Naive thymus-derived CD4-positive, alpha-beta T cell (primary cell): ENCODE measurements around the gene NSD2. TPM values are rescaled to one million over a fixed set of nuclear protein-coding genes. Genes with fewer than 3 reads are reported as not detected.

Source experiments
- ATAC-seq: fragments of 150-1000 bp; cut with Tn5 transposase; 2 replicates; pipeline ENCODE4 v1.10.0; 2021; ENCODE audit warnings: mild to moderate bottlenecking, moderate library complexity
- CTCF ChIA-PET: fragments of 350-600 bp; sonication (Branson Sonifier 250); formaldehyde crosslinking; loops from one replicate; lab custom pipeline; 2021; ENCODE audit warnings: antibody characterized with exemption; lab: Charles Lee
- POLR2A ChIA-PET: fragments of 350-600 bp; sonication (Branson Sonifier 250); formaldehyde crosslinking; loops from one replicate; lab custom pipeline; 2021; ENCODE audit warnings: antibody characterized with exemption, inconsistent platforms; lab: Charles Lee
- DNase-seq, 9 donors: peaks; one replicate each; pipeline versions ENCODE4 v3.0.0 to v3.0.0-alpha.2; 2020 to 2022; ENCODE audit warnings: mixed read lengths in 1 of 9
- H3K27ac ChIP-seq: one replicate; pipeline ENCODE4 v1.7.0; 2013; ENCODE audit warnings: mild to moderate bottlenecking, low read depth, low read length, moderate library complexity
- H3K27me3 ChIP-seq, 2 donors: one replicate each; pipeline ENCODE4 v1.7.0; 2013; ENCODE audit warnings: low read length in 2 of 2, mild to moderate bottlenecking in 2 of 2, moderate library complexity in 2 of 2; ENCODE audit not compliant: control insufficient read depth in 2 of 2, insufficient read depth in 2 of 2
- H3K36me3 ChIP-seq, 3 experiments: 1 replicate in 2 of 3; 2 replicates in 1 of 3; pipeline ENCODE4 v1.7.0; 2013; ENCODE audit warnings: low read length in 3 of 3, mild to moderate bottlenecking in 3 of 3, moderate library complexity in 1 of 3; ENCODE audit not compliant: insufficient read depth in 3 of 3, control insufficient read depth in 2 of 3
- H3K4me1 ChIP-seq, 2 donors: one replicate each; pipeline ENCODE4 v1.7.0; 2013; ENCODE audit warnings: low read length in 2 of 2, mild to moderate bottlenecking in 2 of 2, moderate library complexity in 1 of 2; ENCODE audit not compliant: control insufficient read depth in 2 of 2, insufficient read depth in 2 of 2
- H3K4me3 ChIP-seq: 2 replicates; pipeline ENCODE4 v1.7.0; 2013; ENCODE audit warnings: mild to moderate bottlenecking, low read length
- H3K9me3 ChIP-seq, 3 experiments: 1 replicate in 2 of 3; 2 replicates in 1 of 3; pipeline ENCODE4 v1.7.0; 2013; ENCODE audit warnings: low read length in 3 of 3; ENCODE audit not compliant: control insufficient read depth in 2 of 3
- H3K27ac Mint-ChIP-seq, 9 donors: one replicate each; pipeline ENCODE4 v1.8.0; 2020 to 2022; ENCODE audit warnings: mixed read lengths in 9 of 9, mild to moderate bottlenecking in 8 of 9, moderate library complexity in 5 of 9, inconsistent platforms in 2 of 9
- H3K27me3 Mint-ChIP-seq, 5 donors: one replicate each; pipeline ENCODE4 v1.8.0; 2021 to 2022; ENCODE audit warnings: mixed read lengths in 5 of 5, mild to moderate bottlenecking in 1 of 5
- H3K36me3 Mint-ChIP-seq, 5 donors: one replicate each; pipeline ENCODE4 v1.8.0; 2020 to 2022; ENCODE audit warnings: mixed read lengths in 5 of 5, mild to moderate bottlenecking in 3 of 5, inconsistent platforms in 1 of 5
- H3K4me1 Mint-ChIP-seq, 7 donors: one replicate each; pipeline ENCODE4 v1.8.0; 2020 to 2022; ENCODE audit warnings: mixed read lengths in 7 of 7, mild to moderate bottlenecking in 3 of 7, inconsistent platforms in 1 of 7
- H3K4me3 Mint-ChIP-seq, 10 donors: one replicate each; pipeline ENCODE4 v1.8.0; 2020 to 2022; ENCODE audit warnings: mild to moderate bottlenecking in 10 of 10, mixed read lengths in 10 of 10, moderate library complexity in 6 of 10, inconsistent platforms in 2 of 10
- H3K9me3 Mint-ChIP-seq, 11 donors: one replicate each; pipeline ENCODE4 v1.8.0; 2020 to 2022; ENCODE audit warnings: mixed read lengths in 11 of 11, mild to moderate bottlenecking in 4 of 11, inconsistent platforms in 1 of 11, moderate library complexity in 1 of 11
- intact Hi-C, 2 donors: fragments of 100-400 bp; cut with micrococcal nuclease; formaldehyde crosslinking; loops; one replicate each; pipeline ENCODE4 v1.15.1; 2023
- polyA plus RNA-seq, 2 donors: library from polyadenylated mRNA; unstranded; fragments of 300-500 nt; fragmentation: Illumina TruSeq; gene quantifications; one replicate each; pipeline ENCODE4 v1.2.3, GENCODE V29; 2021
- total RNA-seq, 6 experiments: library from RNA in 5 of 6; stranded (reverse) in 5 of 6; gene quantifications; 1 replicate in 5 of 6; 2 replicates in 1 of 6; pipeline ENCODE4 v1.2.3 and lab custom pipeline; 2021 to 2026

Gene NSD2
- total and polyA plus RNA-seq, 7 experiments from 2014 or later, result 2.7 to 207 (median 37.3) TPM

DNA sequence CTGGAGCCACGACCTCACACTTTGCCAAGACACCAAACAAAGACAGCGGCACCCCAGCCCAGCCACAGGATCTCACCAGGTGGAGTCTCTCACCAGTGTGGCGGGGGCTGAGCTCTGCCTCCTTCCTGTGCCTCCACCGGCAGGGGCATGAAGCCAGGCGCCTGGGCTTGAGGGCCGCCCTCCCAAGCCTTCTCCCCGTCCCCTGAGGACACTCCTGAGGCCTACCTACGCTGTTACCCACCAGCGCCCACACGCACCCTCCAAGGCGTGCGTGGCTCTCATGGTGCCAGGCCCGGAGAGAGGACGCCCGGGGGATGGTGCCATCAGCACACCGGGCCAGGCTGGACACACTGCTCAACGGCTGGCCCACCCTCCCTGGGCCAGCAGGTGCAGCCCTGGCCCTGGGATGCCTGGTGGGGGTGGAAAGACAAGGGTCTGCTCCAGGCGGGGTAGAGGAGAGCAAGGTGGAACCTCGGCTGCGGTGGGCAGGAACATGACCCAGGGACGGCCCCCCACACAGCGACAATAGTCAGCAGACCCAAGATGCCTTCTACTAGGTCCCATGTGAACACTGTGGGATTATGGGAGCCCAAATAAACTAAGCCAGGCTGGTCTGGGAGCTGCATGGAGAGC is 115.5 kb downstream of the NSD2 start:
- no peaks in the 10 kb centered on the region for H3K9me3 ChIP-seq
- no peaks in the 10 kb centered on the region for H3K4me1 ChIP-seq
- H3K27ac Mint-ChIP-seq, result no peak overlapping the region
- H3K4me1 Mint-ChIP-seq, result no peaks in the 10 kb centered on the region
- no peak overlapping the region for H3K4me3 Mint-ChIP-seq
- H3K36me3 Mint-ChIP-seq, result peaks cover 0 to 24% (median 3%) of the 10 kb centered on the region in 5 donors
- no peaks in the 10 kb centered on the region for H3K27me3 ChIP-seq
- ATAC-seq, result peak; percentile 6
- peaks cover 0 to 100% (median 17%) of the 10 kb centered on the region in 3 experiments for H3K36me3 ChIP-seq
- no peak overlapping the region for H3K4me3 ChIP-seq
- intact Hi-C loops, result no loop called here
- no peak overlapping the region for H3K27ac ChIP-seq
- no peak for DNase-seq
- POLR2A ChIA-PET, result no interaction called here
- no peaks in the 10 kb centered on the region for H3K27me3 Mint-ChIP-seq
- CTCF ChIA-PET, result no interaction called here
- peaks cover 0 to 3% (median 0%) of the 10 kb centered on the region in 11 donors for H3K9me3 Mint-ChIP-seq

DNA sequence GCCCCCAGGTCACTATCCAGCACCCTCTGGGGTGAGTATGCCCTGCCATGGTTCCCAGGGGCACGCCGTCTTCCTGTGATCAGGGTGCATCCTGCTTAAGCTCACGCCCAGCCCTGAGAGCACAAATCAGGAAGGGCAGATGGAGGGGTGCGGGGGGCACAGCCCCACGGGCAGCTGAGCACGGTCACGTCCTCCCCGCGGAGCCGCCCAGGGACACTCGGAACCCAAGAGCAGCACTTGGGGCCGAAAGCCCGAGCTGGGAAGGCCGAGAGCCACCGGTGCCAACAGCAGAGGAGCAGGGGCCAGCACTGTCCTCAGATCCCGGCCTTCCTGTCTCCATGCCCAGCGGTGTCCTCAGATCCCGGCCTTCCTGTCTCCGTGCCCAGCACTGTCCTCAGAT is 116.1 kb downstream of the NSD2 start:
- Mint-ChIP-seq H3K27ac (peak overlapping the region in 1 of 9 donors; percentile 65), H3K4me3 (no peak overlapping the region), H3K36me3 (peaks cover 0 to 20% (median 0%) of the 10 kb centered on the region in 5 donors), H3K27me3 (no peaks in the 10 kb centered on the region), H3K9me3 (peaks cover 0 to 3% (median 0%) of the 10 kb centered on the region in 11 donors), H3K4me1 (no peaks in the 10 kb centered on the region)
- Histone ChIP-seq H3K27me3 (no peaks in the 10 kb centered on the region), H3K9me3 (no peaks in the 10 kb centered on the region), H3K4me3 (no peak overlapping the region), H3K4me1 (no peaks in the 10 kb centered on the region), H3K27ac (no peak overlapping the region), H3K36me3 (peaks cover 0 to 99% (median 16%) of the 10 kb centered on the region in 3 experiments)
- ATAC-seq, result no peak
- intact Hi-C loops, result no loop called here
- DNase-seq, result no peak
- CTCF ChIA-PET, result no interaction called here
- POLR2A ChIA-PET, result no interaction called here

DNA sequence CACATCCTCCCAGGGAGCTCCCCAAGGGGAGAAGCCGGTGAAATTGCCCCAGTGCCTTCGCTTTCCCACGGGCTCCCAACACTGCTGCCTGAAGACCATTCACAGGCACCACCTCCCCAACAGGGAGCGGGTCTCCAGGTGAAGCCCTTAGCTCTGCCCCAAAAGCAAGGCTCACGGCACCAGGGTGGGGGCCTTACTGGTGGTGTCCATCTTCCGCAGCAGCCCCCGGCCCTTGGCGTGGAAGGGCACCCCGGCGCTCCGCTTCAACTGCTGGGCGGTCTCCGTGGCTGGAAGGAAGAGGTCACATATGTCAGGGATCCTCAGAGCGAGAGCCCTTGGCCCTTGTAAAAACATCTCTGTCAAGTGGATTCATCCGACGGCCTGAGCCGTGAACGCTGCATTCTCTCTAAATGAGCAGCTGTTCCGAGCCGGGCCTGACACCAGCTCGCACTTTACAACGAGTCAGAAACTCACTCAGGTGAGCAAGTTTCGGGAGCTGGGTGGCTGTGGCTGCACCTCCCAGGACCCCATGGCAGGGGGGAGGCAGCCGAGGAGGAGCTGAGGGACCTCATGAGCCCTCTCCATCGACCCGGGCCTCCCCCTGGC is 116.6 kb downstream of the NSD2 start:
- intact Hi-C loops, result no loop called here
- POLR2A ChIA-PET, result no interaction called here
- CTCF ChIA-PET, result no interaction called here
- Mint-ChIP-seq H3K9me3 (peaks cover 0 to under 1% (median 0%) of the 10 kb centered on the region in 11 donors), H3K27ac (peak overlapping the region in 2 of 9 donors; percentile 3 to 65), H3K4me3 (no peak overlapping the region), H3K4me1 (no peaks in the 10 kb centered on the region), H3K36me3 (peaks cover 0 to 17% (median 0%) of the 10 kb centered on the region in 5 donors), H3K27me3 (no peaks in the 10 kb centered on the region)
- Histone ChIP-seq H3K9me3 (no peaks in the 10 kb centered on the region), H3K27me3 (no peaks in the 10 kb centered on the region), H3K4me3 (no peak overlapping the region), H3K27ac (no peak overlapping the region), H3K36me3 (peaks cover 0 to 93% (median 13%) of the 10 kb centered on the region in 3 experiments), H3K4me1 (no peaks in the 10 kb centered on the region)
- ATAC-seq (no peak), DNase-seq (no peak)

DNA sequence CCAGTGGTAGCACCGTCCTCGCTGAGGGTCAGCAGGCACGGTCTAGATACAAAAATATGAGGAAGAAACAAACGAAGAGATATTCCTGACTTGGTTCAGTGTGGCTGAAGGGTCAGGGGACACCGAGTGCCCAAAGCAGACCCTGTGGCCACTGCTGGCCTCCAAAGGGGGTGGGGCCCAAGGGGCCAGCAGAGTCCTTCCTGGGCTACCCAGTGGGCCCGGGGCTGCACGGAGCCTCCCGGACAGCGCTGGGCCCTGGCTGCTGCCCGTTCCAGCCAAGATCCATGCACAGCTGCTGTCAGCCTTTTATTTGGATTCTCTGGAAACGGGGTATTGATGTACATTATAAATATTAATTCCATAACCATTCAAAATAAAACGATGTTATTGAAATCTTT is 117.1 kb downstream of the NSD2 start:
- H3K36me3 ChIP-seq, result peaks cover 0 to 88% (median 13%) of the 10 kb centered on the region in 3 experiments
- CTCF ChIA-PET, result no interaction called here

DNA sequence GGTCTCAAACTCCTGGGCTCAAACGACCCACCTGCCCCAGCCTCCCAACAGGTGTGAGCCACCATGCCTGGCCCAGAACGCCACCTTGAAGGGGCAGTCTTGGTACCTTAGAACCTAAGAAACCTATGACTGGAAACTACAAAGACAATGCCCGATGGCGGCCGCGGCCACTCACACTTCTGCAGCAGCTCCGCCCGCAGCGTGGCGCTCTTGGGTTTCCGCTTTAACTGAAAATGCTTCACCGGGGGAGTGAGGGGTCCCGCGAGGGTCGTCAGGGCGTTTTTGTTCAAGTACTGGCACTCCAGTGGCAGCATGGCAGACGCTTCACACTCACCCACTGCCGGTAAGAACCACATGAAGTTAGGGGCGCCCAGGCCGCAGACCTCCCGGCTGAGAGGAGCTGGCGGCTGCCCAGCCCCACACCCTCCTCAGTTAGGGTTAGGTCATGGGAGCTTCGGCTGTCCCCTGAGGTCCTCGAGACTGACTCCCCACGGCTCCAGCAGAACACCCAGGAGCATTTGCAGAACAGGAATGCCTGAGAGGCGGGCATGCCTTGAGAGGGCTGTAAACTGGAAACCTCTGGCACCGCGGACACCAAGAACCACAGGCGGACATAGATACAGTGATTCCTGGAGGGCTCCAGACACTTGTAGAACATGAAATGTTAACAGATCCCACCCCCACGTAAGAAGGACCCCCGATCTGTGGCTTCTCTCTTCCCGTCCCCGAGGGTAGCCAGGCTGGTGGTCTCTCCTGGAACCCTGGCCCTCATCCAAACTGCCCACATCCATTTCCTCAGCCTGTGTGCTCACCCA is 118.5 kb downstream of the NSD2 start:
- no peak for DNase-seq
- Histone ChIP-seq H3K27me3 (no peaks in the 10 kb centered on the region), H3K4me3 (no peak overlapping the region), H3K4me1 (no peaks in the 10 kb centered on the region), H3K36me3 (peaks cover 0 to 74% (median 10%) of the 10 kb centered on the region in 3 experiments), H3K9me3 (no peaks in the 10 kb centered on the region), H3K27ac (no peak overlapping the region)
- ATAC-seq, result no peak
- no peaks in the 10 kb centered on the region for H3K27me3 Mint-ChIP-seq
- intact Hi-C loops, result no loop called here
- no peak overlapping the region for H3K4me3 Mint-ChIP-seq
- peak overlapping the region in 2 of 9 donors; percentile 23 to 67 for H3K27ac Mint-ChIP-seq
- H3K9me3 Mint-ChIP-seq, result no peaks in the 10 kb centered on the region
- ChIA-PET CTCF (no interaction called here), POLR2A (no interaction called here)
- peaks cover 0 to 17% (median 0%) of the 10 kb centered on the region in 5 donors for H3K36me3 Mint-ChIP-seq
- peaks cover 0 to 4% (median 0%) of the 10 kb centered on the region in 7 donors for H3K4me1 Mint-ChIP-seq

More for the DNA sequence above, 117.1 kb downstream of the NSD2 start:
- H3K27me3 ChIP-seq, result no peaks in the 10 kb centered on the region
- no peaks in the 10 kb centered on the region for H3K4me1 ChIP-seq
- no peak for ATAC-seq
- Mint-ChIP-seq H3K36me3 (peaks cover 0 to 17% (median 0%) of the 10 kb centered on the region in 5 donors), H3K9me3 (no peaks in the 10 kb centered on the region), H3K27me3 (no peaks in the 10 kb centered on the region), H3K27ac (no peak overlapping the region), H3K4me1 (no peaks in the 10 kb centered on the region), H3K4me3 (no peak overlapping the region)
- intact Hi-C loops, result no loop called here
- H3K4me3 ChIP-seq, result no peak overlapping the region
- no peaks in the 10 kb centered on the region for H3K9me3 ChIP-seq
- no peak overlapping the region for H3K27ac ChIP-seq
- POLR2A ChIA-PET, result no interaction called here
- DNase-seq, result no peak

DNA sequence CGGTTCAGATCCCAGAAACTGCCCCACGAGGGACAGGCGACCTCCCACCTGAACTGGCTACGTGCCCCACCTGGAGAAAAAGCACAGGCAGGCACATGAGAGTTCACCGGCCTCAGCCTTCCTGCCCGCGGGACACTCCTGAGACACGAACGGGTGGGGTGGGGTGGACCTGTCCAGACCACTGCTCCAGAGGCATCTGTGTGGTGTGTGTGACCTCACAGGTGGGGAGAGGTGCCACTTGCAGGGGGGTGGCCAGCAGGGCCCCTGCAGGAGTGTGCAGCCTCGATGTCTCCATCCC is 119.1 kb downstream of the NSD2 start:
- Mint-ChIP-seq H3K4me3 (no peak overlapping the region), H3K27ac (peak overlapping the region in 3 of 9 donors; percentile 23 to 67 (median 58)), H3K9me3 (no peaks in the 10 kb centered on the region), H3K4me1 (peaks cover 0 to 5% (median 2%) of the 10 kb centered on the region in 7 donors), H3K27me3 (no peaks in the 10 kb centered on the region), H3K36me3 (peaks cover 0 to 17% (median 3%) of the 10 kb centered on the region in 5 donors)
- Histone ChIP-seq H3K4me1 (no peaks in the 10 kb centered on the region), H3K27ac (no peak overlapping the region), H3K9me3 (no peaks in the 10 kb centered on the region), H3K27me3 (no peaks in the 10 kb centered on the region), H3K36me3 (peaks cover 0 to 74% (median 10%) of the 10 kb centered on the region in 3 experiments), H3K4me3 (no peak overlapping the region)
- DNase-seq, result no peak
- POLR2A ChIA-PET, result no interaction called here
- intact Hi-C loops, result no loop called here
- CTCF ChIA-PET, result no interaction called here
- ATAC-seq, result no peak
